T-helper 1 cell treated with Interleukin-12 subunit alpha and Interleukin-12 subunit beta and Interleukin-4 antibody, amounts not matched to agents 30 μg/mL and 1 μg/mL, for 36 hours (primary cell): Measurements from ENCODE around the gene GLIPR1.
"Not testable (repeated sequence)": the region's sequence is repeated elsewhere in the genome, so short reads cannot be mapped to it uniquely, and the experiment has no call there.

Experiments used
- H3K27ac Mint-ChIP-seq: one replicate; pipeline ENCODE4 v1.8.0; 2021; ENCODE audit warnings: mild to moderate bottlenecking, mixed read lengths
- H3K27me3 Mint-ChIP-seq: one replicate; pipeline ENCODE4 v1.8.0; 2021; ENCODE audit warnings: low read depth, mixed read lengths
- H3K36me3 Mint-ChIP-seq: one replicate; pipeline ENCODE4 v1.8.0; 2021; ENCODE audit warnings: low read depth, mixed read lengths
- H3K4me1 Mint-ChIP-seq: one replicate; pipeline ENCODE4 v1.8.0; 2021; ENCODE audit warnings: low read depth, mixed read lengths
- H3K4me3 Mint-ChIP-seq: one replicate; pipeline ENCODE4 v1.8.0; 2021; ENCODE audit warnings: mild to moderate bottlenecking, moderate library complexity, mixed read lengths
- H3K9me3 Mint-ChIP-seq: one replicate; pipeline ENCODE4 v1.8.0; 2021; ENCODE audit warnings: mixed read lengths

Gene GLIPR1

GRCh38 chr12:75522124-75522523 lies 41.6 kb downstream of the GLIPR1 start:
- not testable (repeated sequence) for H3K4me1 Mint-ChIP-seq, H3K4me3 Mint-ChIP-seq, H3K9me3 Mint-ChIP-seq, H3K36me3 Mint-ChIP-seq, H3K27ac Mint-ChIP-seq
- peaks cover 49% of the 10 kb centered on the region for H3K27me3 Mint-ChIP-seq

DNA sequence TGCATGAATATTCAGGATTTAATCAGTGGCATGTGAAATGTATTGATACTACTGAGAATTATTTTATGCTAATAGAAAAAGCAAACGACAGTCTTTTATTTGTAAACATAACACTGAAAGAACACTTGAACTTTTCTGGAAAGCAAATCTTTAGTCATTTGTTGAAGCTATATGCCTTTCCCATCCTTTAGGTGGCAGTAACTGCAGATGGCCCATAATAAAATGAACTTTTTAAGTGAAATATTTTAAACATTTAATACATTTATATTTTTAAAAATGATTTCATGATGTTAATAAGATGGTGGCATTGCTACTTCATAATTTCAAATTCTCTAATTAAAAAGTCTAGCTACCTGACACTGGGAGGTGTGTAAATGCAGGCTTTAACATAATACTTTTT lies 44.7 kb downstream of the GLIPR1 start:
- H3K27ac Mint-ChIP-seq, result no peak overlapping the region
- H3K4me3 Mint-ChIP-seq, result no peak overlapping the region
- no peaks in the 10 kb centered on the region for H3K36me3 Mint-ChIP-seq
- no peaks in the 10 kb centered on the region for H3K9me3 Mint-ChIP-seq
- H3K27me3 Mint-ChIP-seq, result peaks cover 55% of the 10 kb centered on the region
- H3K4me1 Mint-ChIP-seq, result peaks cover 7% of the 10 kb centered on the region

DNA sequence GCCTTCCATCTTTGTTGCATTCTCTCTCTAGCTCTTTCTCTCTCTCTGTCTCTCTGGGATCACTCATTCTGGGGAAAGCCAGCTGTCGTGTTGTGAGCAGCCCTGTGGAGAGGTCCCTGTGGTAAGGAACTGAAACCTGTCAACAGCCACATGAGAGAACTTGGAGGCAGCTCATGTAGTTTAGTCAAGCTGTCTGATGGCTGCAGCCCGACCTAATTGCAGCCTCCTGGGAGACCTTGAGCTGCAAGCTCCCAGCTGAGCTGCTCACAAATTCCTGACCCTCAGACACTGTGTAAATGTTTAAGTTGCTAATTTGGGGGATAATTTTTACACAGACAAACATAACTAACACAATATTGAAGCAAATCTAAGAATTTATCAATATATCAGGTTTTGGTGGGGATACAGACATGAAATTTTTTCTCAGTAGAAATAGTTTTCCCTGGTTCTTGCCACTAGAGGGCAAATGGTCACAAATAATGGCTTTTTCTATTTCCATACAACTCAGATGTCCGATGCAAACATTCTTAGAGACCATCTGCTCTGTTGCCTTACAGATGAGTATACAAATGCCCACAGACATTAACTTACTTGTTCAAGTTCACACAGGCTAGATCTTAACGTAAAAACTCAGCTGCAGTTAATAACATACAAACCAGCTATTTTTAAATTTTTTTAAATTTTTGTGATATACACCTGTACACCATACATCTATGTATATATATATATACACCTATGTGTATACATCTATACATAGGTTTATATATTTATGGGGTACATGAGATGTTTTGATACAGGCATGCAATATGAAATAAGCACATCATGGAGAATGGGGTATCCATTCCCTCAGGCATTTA lies 46.3 kb downstream of the GLIPR1 start:
- H3K4me1 Mint-ChIP-seq, result peaks cover 7% of the 10 kb centered on the region
- H3K9me3 Mint-ChIP-seq, result no peaks in the 10 kb centered on the region
- no peak overlapping the region for H3K4me3 Mint-ChIP-seq
- H3K36me3 Mint-ChIP-seq, result no peaks in the 10 kb centered on the region
- H3K27ac Mint-ChIP-seq, result peak overlapping the region; percentile 28
- H3K27me3 Mint-ChIP-seq, result peaks cover 48% of the 10 kb centered on the region

DNA sequence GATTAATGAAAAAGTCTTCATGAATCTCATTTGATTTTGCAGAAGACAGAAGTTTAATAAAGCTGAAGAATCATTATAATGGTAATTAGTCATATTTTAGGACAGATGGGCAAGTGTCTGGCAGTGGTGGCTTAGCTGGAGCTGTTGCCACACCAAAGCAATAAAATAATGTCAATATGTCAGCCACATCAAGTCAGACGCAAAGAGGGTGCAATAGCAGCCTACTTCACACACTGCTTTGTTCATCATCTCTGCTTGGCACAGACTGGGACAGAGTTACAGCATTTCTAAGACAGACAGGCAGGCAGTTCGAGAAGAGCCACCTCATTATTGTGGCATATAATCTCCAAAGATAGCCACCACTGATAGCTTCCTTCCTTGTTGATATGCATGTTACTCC lies 47.7 kb downstream of the GLIPR1 start:
- H3K27ac Mint-ChIP-seq, result no peak overlapping the region

DNA sequence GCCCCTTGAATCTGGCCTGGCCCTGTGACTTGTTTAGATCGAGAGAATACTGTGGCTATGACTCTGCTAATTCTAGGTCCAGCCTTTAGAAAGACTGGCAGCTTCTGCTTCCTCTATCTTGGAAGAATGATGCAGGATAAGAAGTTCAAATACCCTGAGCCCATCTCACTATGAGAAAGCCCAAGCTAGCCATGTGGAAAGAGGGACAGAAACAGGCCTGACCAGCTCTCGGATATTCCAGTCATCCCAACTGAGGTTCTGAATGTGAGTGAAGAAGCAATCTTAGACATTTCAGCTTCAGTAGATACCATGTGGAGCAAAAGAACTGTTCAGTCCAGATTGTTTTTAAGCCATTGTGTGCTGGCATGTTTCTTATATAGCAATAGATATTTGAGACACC lies 48.1 kb downstream of the GLIPR1 start:
- Mint-ChIP-seq H3K4me1 (peaks cover 7% of the 10 kb centered on the region), H3K9me3 (no peaks in the 10 kb centered on the region), H3K27me3 (peaks cover 45% of the 10 kb centered on the region), H3K4me3 (no peak overlapping the region), H3K27ac (no peak overlapping the region), H3K36me3 (no peaks in the 10 kb centered on the region)

More for the DNA sequence above, 47.7 kb downstream of the GLIPR1 start:
- Mint-ChIP-seq H3K4me3 (no peak overlapping the region), H3K36me3 (no peaks in the 10 kb centered on the region), H3K27me3 (peaks cover 43% of the 10 kb centered on the region), H3K9me3 (no peaks in the 10 kb centered on the region), H3K4me1 (peaks cover 7% of the 10 kb centered on the region)

DNA sequence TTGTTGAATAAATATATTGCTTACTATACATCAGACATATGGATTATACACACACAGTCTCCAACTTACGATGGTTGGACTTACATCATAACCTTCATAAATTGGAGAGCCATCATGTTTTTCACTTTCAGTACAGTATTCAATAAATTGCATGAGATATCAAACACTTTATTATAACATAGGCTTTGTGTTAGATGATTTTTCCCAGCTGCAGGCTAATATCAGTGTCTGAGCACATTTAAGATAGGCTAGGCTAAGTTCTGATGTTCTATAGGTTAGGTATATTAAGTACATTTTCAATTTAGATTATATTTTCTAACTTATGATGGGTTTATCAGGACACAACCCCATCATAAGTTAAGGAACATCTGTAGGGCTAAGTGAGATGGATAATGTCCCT lies 48.8 kb downstream of the GLIPR1 start:
- Mint-ChIP-seq H3K9me3 (no peaks in the 10 kb centered on the region), H3K4me1 (peaks cover 7% of the 10 kb centered on the region), H3K27me3 (peaks cover 49% of the 10 kb centered on the region), H3K36me3 (no peaks in the 10 kb centered on the region), H3K4me3 (no peak overlapping the region), H3K27ac (no peak overlapping the region)

DNA sequence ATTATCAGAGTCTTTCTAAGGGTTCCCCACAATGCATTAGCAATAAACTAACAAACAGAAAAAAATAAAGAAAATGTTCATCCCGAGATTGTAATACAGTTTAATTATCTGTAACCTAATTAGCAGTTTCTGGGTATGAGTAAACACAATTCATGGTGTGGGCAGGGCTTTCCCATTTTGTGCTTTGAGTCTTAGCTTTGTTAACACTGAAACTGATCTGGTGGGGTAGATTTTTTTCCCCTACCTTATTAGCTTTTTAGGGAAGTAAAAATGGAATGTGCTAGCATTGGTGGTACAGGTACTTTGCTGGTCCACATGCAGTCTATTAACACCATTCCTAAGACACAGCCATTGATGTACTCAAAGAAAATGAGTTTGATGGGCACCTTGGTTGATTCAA lies 49.3 kb downstream of the GLIPR1 start:
- Mint-ChIP-seq H3K4me3 (no peak overlapping the region), H3K27ac (no peak overlapping the region), H3K9me3 (no peaks in the 10 kb centered on the region), H3K36me3 (no peaks in the 10 kb centered on the region), H3K27me3 (peaks cover 48% of the 10 kb centered on the region), H3K4me1 (peaks cover 7% of the 10 kb centered on the region)

- Mint-ChIP-seq H3K9me3 (no peaks in the 10 kb centered on the region), H3K4me1 (no peaks in the 10 kb centered on the region), H3K27me3 (peaks cover 32% of the 10 kb centered on the region), H3K36me3 (no peaks in the 10 kb centered on the region), H3K4me3 (no peak overlapping the region), H3K27ac (no peak overlapping the region)
These were observed 52.7 kb downstream of the GLIPR1 start for GRCh38 chr12:75533239-75533638.

GRCh38 chr12:75539889-75540288 lies 59.3 kb downstream of the GLIPR1 start:
- Mint-ChIP-seq H3K4me1 (no peaks in the 10 kb centered on the region), H3K36me3 (no peaks in the 10 kb centered on the region), H3K9me3 (no peaks in the 10 kb centered on the region), H3K27ac (no peak overlapping the region), H3K4me3 (no peak overlapping the region), H3K27me3 (peaks cover 46% of the 10 kb centered on the region)

GRCh38 chr12:75542942-75543341 lies 62.4 kb downstream of the GLIPR1 start:
- Mint-ChIP-seq H3K27ac (no peak overlapping the region), H3K4me1 (no peaks in the 10 kb centered on the region), H3K4me3 (no peak overlapping the region), H3K9me3 (no peaks in the 10 kb centered on the region), H3K36me3 (no peaks in the 10 kb centered on the region), H3K27me3 (peaks cover 46% of the 10 kb centered on the region)

DNA sequence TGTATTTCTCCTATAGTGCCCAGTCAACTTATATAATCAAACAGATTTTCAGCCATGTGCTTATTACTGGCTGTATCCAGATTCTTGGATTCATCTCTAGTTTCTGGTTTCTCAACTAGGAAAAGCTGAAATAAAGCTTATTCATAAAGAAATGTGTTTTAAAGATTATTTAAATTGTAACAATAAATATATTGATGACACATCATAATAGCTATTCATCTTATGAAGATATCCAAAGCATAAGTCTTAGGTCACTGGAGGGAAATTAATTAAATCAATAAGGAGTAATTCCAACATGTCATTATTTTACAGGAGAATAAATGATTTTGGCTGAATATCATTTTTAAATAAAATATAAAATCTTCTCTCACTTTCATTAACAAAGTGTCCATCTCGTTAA lies 63.0 kb downstream of the GLIPR1 start:
- no peak overlapping the region for H3K4me3 Mint-ChIP-seq
- no peaks in the 10 kb centered on the region for H3K4me1 Mint-ChIP-seq
- no peaks in the 10 kb centered on the region for H3K9me3 Mint-ChIP-seq
- no peak overlapping the region for H3K27ac Mint-ChIP-seq
- peaks cover 45% of the 10 kb centered on the region for H3K27me3 Mint-ChIP-seq
- H3K36me3 Mint-ChIP-seq, result no peaks in the 10 kb centered on the region

DNA sequence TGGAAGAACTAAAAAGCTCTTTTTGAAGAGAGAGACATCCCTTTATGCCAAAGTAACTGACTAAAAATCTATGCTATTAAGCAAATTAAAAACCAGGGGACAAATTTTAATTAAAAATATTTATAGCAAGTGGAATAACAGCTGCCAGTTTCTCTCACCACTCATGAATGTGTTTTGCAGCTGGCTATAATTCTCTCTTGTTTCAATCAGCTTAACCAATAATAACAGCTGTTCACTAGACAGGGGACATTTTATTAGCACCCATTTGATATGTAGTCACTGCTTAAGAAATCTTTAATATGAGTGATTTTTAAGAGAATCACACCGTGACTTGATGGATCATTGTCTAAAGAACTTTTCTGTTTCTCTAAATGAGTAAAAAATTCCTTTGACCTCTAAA lies 65.1 kb downstream of the GLIPR1 start:
- Mint-ChIP-seq H3K36me3 (no peaks in the 10 kb centered on the region), H3K9me3 (no peaks in the 10 kb centered on the region), H3K4me1 (no peaks in the 10 kb centered on the region), H3K27ac (no peak overlapping the region), H3K27me3 (peaks cover 52% of the 10 kb centered on the region), H3K4me3 (no peak overlapping the region)

GRCh38 chr12:75548879-75549278 lies 68.3 kb downstream of the GLIPR1 start:
- H3K9me3 Mint-ChIP-seq, result no peaks in the 10 kb centered on the region
- H3K27ac Mint-ChIP-seq, result no peak overlapping the region
- no peaks in the 10 kb centered on the region for H3K36me3 Mint-ChIP-seq
- H3K4me3 Mint-ChIP-seq, result no peak overlapping the region
- no peaks in the 10 kb centered on the region for H3K4me1 Mint-ChIP-seq
- H3K27me3 Mint-ChIP-seq, result peaks cover 33% of the 10 kb centered on the region

DNA sequence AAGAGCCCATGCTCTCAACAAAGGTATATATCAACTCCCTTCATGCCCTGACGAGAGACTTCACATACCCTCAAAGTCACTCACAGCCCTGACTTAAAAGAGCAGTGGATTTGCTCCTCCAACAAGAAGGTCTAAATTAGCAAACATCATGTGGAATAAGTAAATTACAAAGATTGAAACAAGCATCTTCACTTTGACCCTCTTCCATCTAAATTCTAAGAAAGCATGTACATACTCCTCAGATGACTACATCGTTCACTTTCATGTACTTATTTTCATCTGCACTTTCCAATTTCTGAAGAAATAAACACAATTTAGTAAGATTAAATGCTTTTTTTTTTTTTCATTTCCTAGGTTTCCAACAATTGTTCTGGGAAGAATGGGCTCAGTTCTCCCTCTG lies 69.4 kb downstream of the GLIPR1 start:
- H3K4me1 Mint-ChIP-seq, result no peaks in the 10 kb centered on the region
- H3K9me3 Mint-ChIP-seq, result no peaks in the 10 kb centered on the region
- peaks cover 27% of the 10 kb centered on the region for H3K27me3 Mint-ChIP-seq
- no peak overlapping the region for H3K4me3 Mint-ChIP-seq
- no peak overlapping the region for H3K27ac Mint-ChIP-seq
- no peaks in the 10 kb centered on the region for H3K36me3 Mint-ChIP-seq

- no peaks in the 10 kb centered on the region for H3K36me3 Mint-ChIP-seq
- H3K4me1 Mint-ChIP-seq, result no peaks in the 10 kb centered on the region
- H3K4me3 Mint-ChIP-seq, result no peak overlapping the region
- H3K27ac Mint-ChIP-seq, result no peak overlapping the region
- H3K27me3 Mint-ChIP-seq, result peaks cover 27% of the 10 kb centered on the region
- no peaks in the 10 kb centered on the region for H3K9me3 Mint-ChIP-seq
These were observed 70.1 kb downstream of the GLIPR1 start for GRCh38 chr12:75550401-75551240.
